ENCODE measurements around the gene PHYHIPL.

DNA sequence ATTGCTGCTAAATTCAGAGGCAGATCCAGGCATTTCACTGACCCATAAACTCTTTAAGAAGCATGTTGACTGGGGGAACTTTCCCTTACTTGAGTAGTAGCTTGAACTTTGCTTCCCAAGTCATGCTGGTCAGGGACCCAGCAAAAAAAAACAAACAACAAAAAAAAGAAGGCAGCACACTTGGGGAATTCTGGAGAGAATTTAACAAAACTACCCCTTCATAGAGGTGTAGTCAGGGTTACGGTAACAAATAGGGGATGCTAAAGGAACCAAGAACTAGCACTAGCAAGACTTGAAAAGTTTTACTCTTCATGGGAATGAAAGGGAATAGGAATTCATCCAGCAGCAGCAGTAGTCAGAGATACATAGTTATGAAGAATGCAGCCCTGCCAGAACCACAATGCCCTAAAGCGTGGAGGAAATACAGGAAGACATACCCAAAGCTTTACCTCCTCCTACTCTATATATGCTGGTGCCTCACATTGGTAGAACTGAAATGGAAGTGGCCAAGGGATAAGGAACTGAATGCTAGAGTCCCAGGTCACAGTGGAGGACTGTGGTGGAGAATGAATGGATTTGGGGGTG lies 67.3 kb downstream of the PHYHIPL start:
- no peak for TF ChIP-seq SMC3 (IDR thresholded peaks at IDR 0.05; ENCODE audit: low read depth, low read length)
- TF ChIP-seq POLR2A (IDR thresholded peaks at IDR 0.05; ENCODE audit: low read depth, low read length): no peak
- TF ChIP-seq BHLHE40 (IDR thresholded peaks at IDR 0.05; ENCODE audit: low read depth, low read length): no peak
- TF ChIP-seq, protein P1, sequence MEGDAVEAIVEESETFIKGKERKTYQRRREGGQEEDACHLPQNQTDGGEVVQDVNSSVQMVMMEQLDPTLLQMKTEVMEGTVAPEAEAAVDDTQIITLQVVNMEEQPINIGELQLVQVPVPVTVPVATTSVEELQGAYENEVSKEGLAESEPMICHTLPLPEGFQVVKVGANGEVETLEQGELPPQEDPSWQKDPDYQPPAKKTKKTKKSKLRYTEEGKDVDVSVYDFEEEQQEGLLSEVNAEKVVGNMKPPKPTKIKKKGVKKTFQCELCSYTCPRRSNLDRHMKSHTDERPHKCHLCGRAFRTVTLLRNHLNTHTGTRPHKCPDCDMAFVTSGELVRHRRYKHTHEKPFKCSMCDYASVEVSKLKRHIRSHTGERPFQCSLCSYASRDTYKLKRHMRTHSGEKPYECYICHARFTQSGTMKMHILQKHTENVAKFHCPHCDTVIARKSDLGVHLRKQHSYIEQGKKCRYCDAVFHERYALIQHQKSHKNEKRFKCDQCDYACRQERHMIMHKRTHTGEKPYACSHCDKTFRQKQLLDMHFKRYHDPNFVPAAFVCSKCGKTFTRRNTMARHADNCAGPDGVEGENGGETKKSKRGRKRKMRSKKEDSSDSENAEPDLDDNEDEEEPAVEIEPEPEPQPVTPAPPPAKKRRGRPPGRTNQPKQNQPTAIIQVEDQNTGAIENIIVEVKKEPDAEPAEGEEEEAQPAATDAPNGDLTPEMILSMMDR (conservative IDR thresholded peaks at IDR 0.05; ENCODE audit: low read depth, low read length): no peak
